ENCODE results near the gene CRYBA1.

CRYBA1 gene

DNA sequence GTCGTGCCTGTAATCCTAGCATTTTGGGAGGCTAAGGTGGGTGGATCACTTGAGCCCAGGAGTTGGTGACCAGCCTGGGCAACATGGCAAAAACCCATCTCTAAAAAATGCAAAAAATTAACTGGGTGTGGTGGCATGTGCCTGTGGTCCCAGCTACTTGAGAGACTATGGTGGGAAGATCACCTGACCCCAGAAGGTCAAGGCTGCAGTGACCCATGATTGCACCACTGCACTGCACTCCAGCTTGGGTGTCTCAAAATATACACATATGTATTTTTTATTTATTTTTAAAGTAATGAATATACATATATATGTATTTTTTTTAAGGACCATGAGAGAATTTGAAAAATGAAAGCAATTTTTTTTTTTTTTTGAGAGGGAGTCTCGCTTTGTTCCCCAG is 52.4 kb downstream of the CRYBA1 start:
- no peak for DNase-seq (ENCODE audit: low read depth)
- TF ChIP-seq, protein P1, sequence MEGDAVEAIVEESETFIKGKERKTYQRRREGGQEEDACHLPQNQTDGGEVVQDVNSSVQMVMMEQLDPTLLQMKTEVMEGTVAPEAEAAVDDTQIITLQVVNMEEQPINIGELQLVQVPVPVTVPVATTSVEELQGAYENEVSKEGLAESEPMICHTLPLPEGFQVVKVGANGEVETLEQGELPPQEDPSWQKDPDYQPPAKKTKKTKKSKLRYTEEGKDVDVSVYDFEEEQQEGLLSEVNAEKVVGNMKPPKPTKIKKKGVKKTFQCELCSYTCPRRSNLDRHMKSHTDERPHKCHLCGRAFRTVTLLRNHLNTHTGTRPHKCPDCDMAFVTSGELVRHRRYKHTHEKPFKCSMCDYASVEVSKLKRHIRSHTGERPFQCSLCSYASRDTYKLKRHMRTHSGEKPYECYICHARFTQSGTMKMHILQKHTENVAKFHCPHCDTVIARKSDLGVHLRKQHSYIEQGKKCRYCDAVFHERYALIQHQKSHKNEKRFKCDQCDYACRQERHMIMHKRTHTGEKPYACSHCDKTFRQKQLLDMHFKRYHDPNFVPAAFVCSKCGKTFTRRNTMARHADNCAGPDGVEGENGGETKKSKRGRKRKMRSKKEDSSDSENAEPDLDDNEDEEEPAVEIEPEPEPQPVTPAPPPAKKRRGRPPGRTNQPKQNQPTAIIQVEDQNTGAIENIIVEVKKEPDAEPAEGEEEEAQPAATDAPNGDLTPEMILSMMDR (IDR thresholded peaks at IDR 0.05; ENCODE audit: control insufficient read depth, insufficient read depth, low read depth, low read length, missing control alignments) = no peak
- H3K4me3 ChIP-seq (ENCODE audit: control insufficient read depth, low read depth, low read length) = no peak overlapping the region

DNA sequence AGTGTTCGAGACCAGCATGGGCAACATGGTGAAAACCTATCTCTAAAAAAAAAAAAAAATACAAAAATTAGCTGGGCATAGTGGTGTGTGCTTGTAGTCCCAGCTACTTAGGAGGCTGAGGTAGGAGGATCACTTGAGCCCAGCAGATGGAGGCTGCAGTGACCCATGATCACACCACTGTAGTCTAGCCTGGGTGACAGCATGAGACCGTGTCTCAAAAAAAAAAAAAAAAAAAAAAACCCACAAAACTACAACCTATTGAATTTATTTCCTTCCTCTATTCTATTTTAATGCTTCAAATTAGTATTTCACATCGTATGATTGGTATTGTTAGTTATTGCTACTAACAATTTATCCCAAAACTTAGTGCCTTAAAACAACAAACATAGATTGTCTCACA is 56.7 kb downstream of the CRYBA1 start:
- no peak for DNase-seq (ENCODE audit: low read depth)
- TF ChIP-seq, protein P1 (IDR thresholded peaks at IDR 0.05; ENCODE audit: control insufficient read depth, insufficient read depth, low read depth, low read length, missing control alignments) = no peak
- no peak overlapping the region for H3K4me3 ChIP-seq (ENCODE audit: control insufficient read depth, low read depth, low read length)

All from AG09309 (cell line).